Mesothelial cell of epicardium (in vitro differentiated cells): Measurements from ENCODE around the gene CDHR3. TPM values are rescaled to one million over a fixed set of nuclear protein-coding genes. Genes with fewer than 3 reads are reported as not detected.

Experiments used
- DNase-seq, 2 experiments: peaks; one replicate each; pipeline ENCODE4 v3.0.0; 2021; ENCODE audit warnings: low spot score in 2 of 2; ENCODE audit not compliant: unreplicated experiment in 2 of 2
- H3K27ac Mint-ChIP-seq: 2 replicates; pipeline ENCODE4 v1.8.0; 2021; ENCODE audit warnings: mixed read lengths
- H3K27me3 Mint-ChIP-seq: 2 replicates; pipeline ENCODE4 v1.8.0; 2021; ENCODE audit warnings: low read depth, mixed read lengths
- H3K36me3 Mint-ChIP-seq: 2 replicates; pipeline ENCODE4 v1.8.0; 2021; ENCODE audit warnings: mixed read lengths
- H3K4me1 Mint-ChIP-seq: 2 replicates; pipeline ENCODE4 v1.8.0; 2021; ENCODE audit warnings: mixed read lengths
- H3K4me3 Mint-ChIP-seq: 2 replicates; pipeline ENCODE4 v1.8.0; 2021; ENCODE audit warnings: mild to moderate bottlenecking, moderate library complexity, mixed read lengths
- H3K9me3 Mint-ChIP-seq: 2 replicates; pipeline ENCODE4 v1.8.0; 2021; ENCODE audit warnings: mixed read lengths
- total RNA-seq: library from RNA; stranded (reverse); gene quantifications from 3 replicates; pipeline ENCODE4 v1.2.1, GENCODE V29; 2021
- TF ChIP-seq, protein P1 (sequence below): fragments of 200-600 bp; sonication (generic); IDR thresholded peaks from one replicate; pipeline ENCODE4 v1.5.0; 2021; ENCODE audit warnings: antibody characterized with exemption; ENCODE audit not compliant: unreplicated experiment

Gene CDHR3
- total RNA-seq, 1 donor from 2014 or later, result 3.2 TPM

- no peak overlapping the region for H3K27ac Mint-ChIP-seq
- TF ChIP-seq, protein P1, sequence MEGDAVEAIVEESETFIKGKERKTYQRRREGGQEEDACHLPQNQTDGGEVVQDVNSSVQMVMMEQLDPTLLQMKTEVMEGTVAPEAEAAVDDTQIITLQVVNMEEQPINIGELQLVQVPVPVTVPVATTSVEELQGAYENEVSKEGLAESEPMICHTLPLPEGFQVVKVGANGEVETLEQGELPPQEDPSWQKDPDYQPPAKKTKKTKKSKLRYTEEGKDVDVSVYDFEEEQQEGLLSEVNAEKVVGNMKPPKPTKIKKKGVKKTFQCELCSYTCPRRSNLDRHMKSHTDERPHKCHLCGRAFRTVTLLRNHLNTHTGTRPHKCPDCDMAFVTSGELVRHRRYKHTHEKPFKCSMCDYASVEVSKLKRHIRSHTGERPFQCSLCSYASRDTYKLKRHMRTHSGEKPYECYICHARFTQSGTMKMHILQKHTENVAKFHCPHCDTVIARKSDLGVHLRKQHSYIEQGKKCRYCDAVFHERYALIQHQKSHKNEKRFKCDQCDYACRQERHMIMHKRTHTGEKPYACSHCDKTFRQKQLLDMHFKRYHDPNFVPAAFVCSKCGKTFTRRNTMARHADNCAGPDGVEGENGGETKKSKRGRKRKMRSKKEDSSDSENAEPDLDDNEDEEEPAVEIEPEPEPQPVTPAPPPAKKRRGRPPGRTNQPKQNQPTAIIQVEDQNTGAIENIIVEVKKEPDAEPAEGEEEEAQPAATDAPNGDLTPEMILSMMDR, result no peak
- H3K4me1 Mint-ChIP-seq, result no peaks in the 10 kb centered on the region
- no peak overlapping the region for H3K4me3 Mint-ChIP-seq
- no peaks in the 10 kb centered on the region for H3K36me3 Mint-ChIP-seq
- no peak for DNase-seq
- no peaks in the 10 kb centered on the region for H3K27me3 Mint-ChIP-seq
- H3K9me3 Mint-ChIP-seq, result no peaks in the 10 kb centered on the region
Measured at GRCh38 chr7:105935250-105935649, 27.8 kb upstream of the CDHR3 start.

DNA sequence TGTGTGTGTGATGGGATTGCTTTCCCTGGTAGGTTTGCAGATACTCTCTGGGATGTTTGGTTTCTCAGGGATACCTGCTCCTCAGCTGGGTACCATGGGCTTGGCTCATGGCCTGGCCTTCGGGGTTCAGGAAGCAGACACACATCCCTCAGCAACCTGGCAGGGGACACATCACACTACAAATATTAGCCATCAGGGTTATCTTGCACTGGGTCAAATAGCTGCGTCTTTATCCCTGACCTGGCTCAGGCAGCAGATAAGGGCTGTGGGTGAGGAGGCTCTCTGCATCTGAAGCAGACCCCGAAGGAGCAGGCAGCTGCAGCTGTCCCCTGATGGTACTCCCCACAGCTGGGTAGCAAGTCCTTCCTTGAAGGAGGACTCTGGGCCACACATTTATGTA is 25.7 kb upstream of the CDHR3 start:
- no peak overlapping the region for H3K27ac Mint-ChIP-seq
- no peaks in the 10 kb centered on the region for H3K36me3 Mint-ChIP-seq
- H3K27me3 Mint-ChIP-seq, result no peaks in the 10 kb centered on the region
- no peaks in the 10 kb centered on the region for H3K9me3 Mint-ChIP-seq
- TF ChIP-seq, protein P1, result no peak
- DNase-seq, result no peak
- no peak overlapping the region for H3K4me3 Mint-ChIP-seq
- no peaks in the 10 kb centered on the region for H3K4me1 Mint-ChIP-seq

DNA sequence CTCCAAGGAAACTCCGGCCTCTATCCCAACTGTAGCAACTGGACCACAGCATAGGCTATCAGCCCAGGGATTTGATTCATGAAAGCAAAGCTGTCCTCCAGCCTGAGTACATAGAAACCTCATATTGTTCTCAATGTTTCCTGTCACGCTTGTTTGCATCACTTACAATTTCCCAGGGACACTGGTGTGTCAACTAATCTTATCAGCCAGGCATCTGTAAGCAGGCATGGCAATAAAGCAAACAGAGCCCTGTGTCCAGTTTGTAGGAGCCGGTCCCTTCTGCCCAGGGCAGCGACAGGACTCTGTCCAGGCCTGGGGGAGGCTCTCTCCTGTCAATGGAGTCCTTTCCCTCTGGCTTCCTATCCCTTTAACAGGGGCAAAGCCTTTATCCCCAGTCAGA is 23.0 kb upstream of the CDHR3 start:
- no peaks in the 10 kb centered on the region for H3K36me3 Mint-ChIP-seq
- H3K4me3 Mint-ChIP-seq, result no peak overlapping the region
- TF ChIP-seq, protein P1, result no peak
- no peaks in the 10 kb centered on the region for H3K27me3 Mint-ChIP-seq
- no peaks in the 10 kb centered on the region for H3K4me1 Mint-ChIP-seq
- H3K9me3 Mint-ChIP-seq, result no peaks in the 10 kb centered on the region
- DNase-seq, result no peak
- no peak overlapping the region for H3K27ac Mint-ChIP-seq

DNA sequence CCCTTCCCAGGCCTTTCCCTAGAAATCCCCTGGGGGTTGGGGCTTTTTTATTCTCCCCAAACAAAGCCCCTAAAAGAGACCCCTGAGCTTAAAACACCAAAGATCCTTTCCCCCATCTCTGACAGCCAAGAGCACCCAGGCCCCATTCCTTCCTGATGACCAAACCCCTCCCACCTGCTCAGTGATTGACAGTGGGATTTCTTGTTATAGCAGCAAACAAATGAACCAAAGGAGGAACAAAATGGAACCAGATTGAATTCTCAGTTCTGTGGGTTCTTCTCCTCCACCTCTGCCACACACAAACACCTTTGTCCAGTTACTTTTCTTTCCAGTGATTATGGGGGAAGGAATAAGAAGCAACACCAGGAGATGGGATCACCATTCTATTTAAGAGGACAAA is 21.5 kb upstream of the CDHR3 start:
- H3K27ac Mint-ChIP-seq, result no peak overlapping the region
- no peak overlapping the region for H3K4me3 Mint-ChIP-seq
- H3K4me1 Mint-ChIP-seq, result no peaks in the 10 kb centered on the region
- no peak for DNase-seq
- TF ChIP-seq, protein P1, result no peak
- no peaks in the 10 kb centered on the region for H3K27me3 Mint-ChIP-seq
- H3K9me3 Mint-ChIP-seq, result no peaks in the 10 kb centered on the region
- no peaks in the 10 kb centered on the region for H3K36me3 Mint-ChIP-seq

- H3K4me3 Mint-ChIP-seq, result no peak overlapping the region
- no peaks in the 10 kb centered on the region for H3K36me3 Mint-ChIP-seq
- no peak overlapping the region for H3K27ac Mint-ChIP-seq
- H3K4me1 Mint-ChIP-seq, result no peaks in the 10 kb centered on the region
- no peaks in the 10 kb centered on the region for H3K9me3 Mint-ChIP-seq
- TF ChIP-seq, protein P1, result no peak
- H3K27me3 Mint-ChIP-seq, result peaks cover 3% of the 10 kb centered on the region
- DNase-seq, result no peak
Measured at GRCh38 chr7:105943486-105943885, 19.6 kb upstream of the CDHR3 start.

DNA sequence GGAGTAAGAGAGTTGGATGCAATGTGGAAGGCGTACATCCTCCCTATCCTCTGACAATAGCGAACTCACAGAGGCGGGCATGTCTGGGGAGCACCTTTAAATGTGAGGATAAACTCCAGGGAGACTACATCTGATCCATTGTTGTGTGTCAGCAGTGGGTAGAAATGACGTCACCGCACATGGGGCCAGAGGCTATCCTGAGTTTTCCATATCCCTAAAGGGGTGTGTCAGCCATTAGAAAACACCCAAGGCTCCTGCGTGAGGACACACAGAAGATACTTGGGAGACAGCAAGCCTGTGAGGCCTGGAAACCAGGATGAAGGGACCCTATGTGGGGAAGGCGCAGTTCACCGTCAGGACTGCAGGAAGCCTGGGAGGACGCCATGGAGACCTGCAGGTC is 17.2 kb upstream of the CDHR3 start:
- TF ChIP-seq, protein P1, result no peak
- no peak overlapping the region for H3K4me3 Mint-ChIP-seq
- H3K4me1 Mint-ChIP-seq, result no peaks in the 10 kb centered on the region
- peaks cover 3% of the 10 kb centered on the region for H3K27me3 Mint-ChIP-seq
- H3K27ac Mint-ChIP-seq, result no peak overlapping the region
- no peaks in the 10 kb centered on the region for H3K9me3 Mint-ChIP-seq
- DNase-seq, result no peak
- no peaks in the 10 kb centered on the region for H3K36me3 Mint-ChIP-seq
